SK-N-SH (cell line): Measurements from ENCODE around the gene SNAPC3.

Experiments used
- CTCF ChIP-seq: fragments of 200-600 bp; sonication (generic); IDR thresholded peaks from 2 replicates; pipeline ENCODE4 v1.6.1; 2017; ENCODE audit warnings: antibody characterized with exemption, mild to moderate bottlenecking, moderate library complexity
- SIN3A ChIP-seq: IDR thresholded peaks from 2 replicates; pipeline ENCODE4 v1.6.1; 2012; ENCODE audit warnings: low read depth, mild to moderate bottlenecking, low read length, moderate library complexity, borderline replicate concordance
- TAF1 ChIP-seq: IDR thresholded peaks from 2 replicates; pipeline ENCODE4 v1.6.1; 2012; ENCODE audit warnings: low read depth, mild to moderate bottlenecking, low read length, moderate library complexity, borderline replicate concordance

DNA sequence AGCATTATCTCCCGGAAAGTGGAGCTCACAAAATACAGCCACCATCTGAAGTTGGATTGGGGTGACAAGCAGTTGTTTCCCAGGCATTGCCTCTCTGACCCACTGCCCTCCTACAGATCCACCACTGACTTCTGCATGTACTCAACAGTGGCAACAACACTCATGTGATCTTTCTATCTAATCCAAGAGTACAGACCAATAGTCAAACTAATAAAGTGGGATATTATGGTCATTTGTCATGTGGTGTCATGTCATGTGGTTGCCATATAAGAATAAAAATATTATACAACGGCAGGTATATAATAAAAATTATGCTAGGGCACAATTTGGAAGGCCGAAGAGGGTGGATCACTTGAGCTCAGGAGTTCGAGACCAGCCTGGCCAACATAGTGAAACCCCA, 33.0 kb upstream of the SNAPC3 start:
- TF ChIP-seq TAF1 (no peak), SIN3A (no peak), CTCF (no peak)
